GM19328 (cell line): ENCODE results near the gene SRI.
A peak's percentile ranks its signal among the peaks of the same experiment; 100 is the strongest.

Source experiments
- ATAC-seq: cut with Tn5 transposase; IDR thresholded peaks from one replicate; pipeline ENCODE4 v1.9.1; 2021; ENCODE audit warnings: mild to moderate bottlenecking, moderate library complexity; ENCODE audit not compliant: unreplicated experiment

SRI gene

GRCh38 chr7:88226201-88226600, 6.4 kb upstream of the SRI start:
- no peak for ATAC-seq

DNA sequence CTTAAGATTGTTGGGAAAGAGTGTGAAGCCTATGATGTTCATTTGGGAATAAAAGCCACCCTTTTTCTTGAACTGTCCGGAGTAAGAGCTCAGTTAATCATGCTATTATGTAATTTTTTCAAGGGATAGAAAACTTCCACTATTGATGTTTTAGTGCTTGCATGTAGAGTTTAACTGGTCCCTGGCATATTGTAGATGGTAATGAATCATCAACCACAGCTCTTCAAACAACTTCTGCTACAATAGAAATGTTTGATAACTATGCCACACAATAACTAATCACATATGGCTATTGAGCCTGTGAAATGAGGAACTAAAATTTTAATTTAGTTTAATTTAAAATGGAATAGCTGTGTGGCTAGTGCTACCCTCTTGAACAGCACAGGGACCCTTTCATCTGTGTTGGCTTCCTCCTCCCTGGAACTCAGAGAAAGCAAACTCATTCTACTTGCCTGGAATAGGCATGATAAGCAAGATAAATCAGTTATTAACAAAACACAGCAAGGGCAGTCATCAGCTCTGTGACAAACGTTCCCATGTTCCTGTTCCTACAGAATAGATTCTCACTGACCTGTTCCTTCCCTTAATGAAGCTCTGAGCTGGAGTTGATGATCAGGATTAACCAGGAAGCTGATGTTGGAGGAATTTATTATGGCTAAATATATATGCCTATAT, 4.9 kb upstream of the SRI start:
- ATAC-seq, result no peak

GRCh38 chr7:88223265-88223664, 3.4 kb upstream of the SRI start:
- no peak for ATAC-seq

DNA sequence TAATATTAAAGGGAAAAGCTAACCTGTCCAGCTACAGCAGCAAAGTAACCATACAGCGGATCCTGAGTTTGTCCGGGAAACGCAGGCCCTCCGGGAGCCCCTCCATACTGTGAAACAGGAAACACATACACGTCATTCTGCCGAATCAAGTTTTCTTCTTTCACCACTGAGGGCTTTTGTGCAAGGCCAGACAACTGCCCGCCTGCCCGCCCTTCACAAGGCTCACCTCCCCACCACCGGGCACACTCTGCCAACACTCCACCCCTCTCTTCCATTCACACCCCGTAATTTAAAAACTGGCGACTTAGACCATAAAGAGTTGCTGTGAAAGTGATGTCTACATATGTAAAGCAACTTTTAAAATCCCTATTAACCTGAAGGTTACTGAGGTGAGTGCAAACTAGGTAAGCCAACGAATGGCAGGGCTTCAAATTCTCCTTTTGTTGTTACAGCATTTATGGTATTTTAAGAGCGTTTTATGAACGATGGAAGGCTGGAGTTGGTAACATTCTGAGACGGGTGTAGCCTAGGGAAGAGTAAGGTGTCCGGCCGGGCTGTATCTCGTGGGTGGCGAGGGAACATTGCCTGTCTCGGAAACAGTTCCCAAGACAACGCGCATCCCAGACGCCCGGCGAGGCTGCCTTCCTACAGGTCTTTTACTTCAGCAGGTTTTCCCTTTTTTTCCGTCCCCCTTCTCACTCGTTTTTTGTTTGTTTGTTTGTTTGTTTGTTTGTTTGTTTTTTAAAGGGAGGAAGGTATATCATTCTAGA, 817 bp downstream of the SRI start:
- peak; percentile 18 for ATAC-seq

DNA sequence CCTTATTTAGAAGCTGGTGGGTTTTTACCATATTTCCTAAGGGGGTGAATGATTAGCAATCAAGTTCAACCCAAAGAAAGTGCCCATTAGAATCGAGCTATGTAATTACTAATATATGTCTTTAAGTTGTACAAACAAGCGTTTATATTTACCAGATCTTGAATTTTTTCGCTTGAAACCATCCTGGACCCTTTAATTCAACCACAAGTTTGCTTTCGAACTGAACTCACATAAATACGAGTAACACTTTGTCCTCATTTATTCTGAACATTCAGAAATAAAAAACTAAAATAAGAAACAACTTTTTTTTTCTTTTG, 1.5 kb downstream of the SRI start:
- no peak for ATAC-seq

DNA sequence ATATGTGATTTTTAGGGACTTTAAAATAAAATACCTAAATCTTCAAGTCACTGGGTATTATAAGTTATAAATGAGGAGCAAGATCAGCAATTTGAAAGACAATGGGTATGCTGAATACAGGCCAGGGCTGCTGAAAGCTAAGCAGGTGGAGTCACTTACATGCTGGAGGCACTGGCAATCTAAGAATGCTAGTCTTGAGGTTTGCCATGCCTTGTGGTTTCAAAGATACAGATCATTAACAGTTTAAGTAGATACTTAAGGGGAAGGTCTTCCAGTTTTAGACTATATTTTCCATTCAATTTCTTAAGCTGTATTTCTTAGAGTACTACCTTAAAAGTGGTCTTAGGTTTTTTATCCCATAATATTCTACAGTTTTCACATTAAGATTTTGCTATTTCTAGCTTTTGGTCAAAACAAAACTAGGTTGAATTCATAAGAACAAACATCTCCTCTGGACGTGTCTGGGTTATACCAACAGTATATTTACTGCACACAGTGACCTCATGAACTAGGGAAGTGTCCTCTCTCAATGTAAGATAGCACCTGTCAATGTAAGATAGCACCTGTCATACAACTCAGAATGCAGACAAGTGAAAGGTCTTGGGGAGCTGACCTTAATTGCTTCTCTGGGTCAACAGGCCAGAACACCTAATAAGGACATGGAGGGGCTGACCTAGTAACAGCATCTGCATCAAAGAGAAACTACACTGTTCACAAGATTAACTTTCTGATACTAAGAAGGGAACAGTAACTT, 2.0 kb downstream of the SRI start:
- ATAC-seq, result peak; percentile 66

DNA sequence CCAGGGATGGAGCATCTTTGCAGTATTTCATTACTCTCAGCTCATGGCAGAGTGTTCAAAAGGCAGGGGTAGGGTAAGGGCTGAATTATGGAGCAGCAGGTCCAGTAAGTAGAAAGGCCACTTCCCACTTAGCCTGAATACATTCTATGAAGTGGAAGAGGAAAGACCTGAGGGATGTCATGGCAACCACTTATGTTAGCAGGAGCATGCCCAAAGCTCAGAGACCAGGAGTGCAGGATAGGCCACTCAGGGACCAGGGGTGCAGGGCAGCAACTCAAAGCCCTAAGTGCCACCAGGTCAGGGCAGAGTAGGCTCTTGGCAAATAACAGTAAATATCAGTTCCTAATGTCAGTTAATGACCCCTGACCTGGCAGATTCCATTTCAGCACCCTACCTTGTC, 3.6 kb downstream of the SRI start:
- ATAC-seq, result no peak

GRCh38 chr7:88215295-88215694, 4.5 kb downstream of the SRI start:
- ATAC-seq, result no peak

GRCh38 chr7:88214456-88214855, 5.4 kb downstream of the SRI start:
- no peak for ATAC-seq

DNA sequence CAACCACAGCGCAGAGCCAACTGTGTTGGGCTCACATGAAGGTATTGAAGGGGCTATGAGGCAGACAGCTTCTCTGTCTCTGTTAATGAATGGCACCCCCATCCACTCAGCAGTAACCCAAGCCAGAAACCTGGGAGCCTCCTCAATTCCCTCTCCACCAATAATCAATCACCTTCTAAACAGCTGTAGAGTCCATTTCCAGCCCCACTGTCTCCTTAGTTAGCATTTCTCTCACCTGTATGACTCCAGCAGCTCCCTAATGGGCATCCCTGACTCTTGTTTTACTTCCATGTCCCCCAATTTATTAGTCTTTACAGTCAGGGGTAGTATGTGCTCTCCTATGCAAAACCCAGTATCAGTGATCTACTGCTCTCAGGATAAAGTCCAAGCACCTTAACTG, 6.9 kb downstream of the SRI start:
- ATAC-seq, result no peak

DNA sequence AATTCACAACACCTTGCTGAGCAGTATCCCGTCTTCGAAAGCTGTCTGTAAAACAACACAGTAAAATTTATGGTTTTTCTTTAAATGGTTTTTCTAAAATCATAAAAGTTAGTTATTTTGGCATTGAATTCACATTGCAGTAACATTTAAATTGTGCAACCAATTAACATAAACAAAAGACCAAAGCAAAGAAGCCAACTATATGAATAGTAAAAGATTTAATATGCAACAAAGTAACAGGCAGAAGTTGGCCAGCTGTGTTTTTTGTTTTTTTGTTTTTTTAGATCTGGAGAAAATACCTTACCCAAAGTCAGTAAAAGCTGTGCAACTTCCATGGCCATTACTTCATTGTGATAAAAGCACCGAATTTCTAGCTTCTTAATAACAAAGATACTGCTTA, 11.3 kb downstream of the SRI start:
- ATAC-seq, result no peak

- no peak for ATAC-seq
Measured at GRCh38 chr7:88206254-88206653, 13.6 kb downstream of the SRI start.

DNA sequence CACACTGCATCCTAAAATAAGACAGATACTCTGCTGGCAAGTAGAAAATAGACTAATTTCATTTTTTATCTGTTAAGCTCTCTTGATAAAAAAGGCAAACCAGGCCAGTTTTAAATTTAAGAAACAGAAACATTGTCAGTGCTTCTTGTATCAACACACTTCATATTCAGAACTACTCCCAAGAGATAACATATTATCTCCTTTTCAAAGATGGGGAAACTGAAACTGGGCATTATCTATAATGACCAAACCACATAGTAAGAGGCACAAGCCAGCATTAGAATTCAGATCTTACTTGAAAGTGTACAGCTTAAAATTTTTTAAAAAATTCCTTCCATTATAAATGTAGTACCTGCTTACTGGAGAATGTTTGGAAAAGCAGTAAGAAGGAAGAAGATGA, 14.7 kb downstream of the SRI start:
- ATAC-seq, result no peak

DNA sequence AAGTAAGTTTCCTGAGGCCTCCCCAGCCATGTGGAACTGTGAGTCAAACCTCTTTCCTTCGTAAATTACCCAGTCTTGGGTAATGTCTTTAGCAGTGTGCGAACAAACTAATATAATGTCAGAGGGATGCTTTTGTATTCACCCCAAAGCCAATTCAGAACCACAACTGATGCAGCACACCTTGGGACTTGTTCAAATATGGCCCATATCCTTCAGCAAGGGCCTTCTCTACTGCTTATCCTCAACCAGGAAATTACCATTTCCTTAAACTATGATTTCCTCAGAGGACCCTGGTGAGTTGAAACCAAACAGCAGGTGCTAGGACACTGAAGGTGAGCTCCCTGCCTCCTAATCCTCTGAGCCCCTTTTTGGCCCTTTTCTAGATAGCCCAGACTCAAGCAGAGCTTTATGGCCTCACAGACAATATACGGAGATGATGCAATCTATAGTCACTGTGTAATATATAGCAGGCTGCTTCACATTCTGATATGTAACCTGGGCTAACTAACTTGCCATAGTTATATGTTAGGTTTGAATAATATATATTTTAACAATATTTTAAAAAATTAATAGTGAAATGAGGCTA, 15.2 kb downstream of the SRI start:
- ATAC-seq, result no peak

GRCh38 chr7:88203401-88203800, 16.4 kb downstream of the SRI start:
- ATAC-seq, result no peak

DNA sequence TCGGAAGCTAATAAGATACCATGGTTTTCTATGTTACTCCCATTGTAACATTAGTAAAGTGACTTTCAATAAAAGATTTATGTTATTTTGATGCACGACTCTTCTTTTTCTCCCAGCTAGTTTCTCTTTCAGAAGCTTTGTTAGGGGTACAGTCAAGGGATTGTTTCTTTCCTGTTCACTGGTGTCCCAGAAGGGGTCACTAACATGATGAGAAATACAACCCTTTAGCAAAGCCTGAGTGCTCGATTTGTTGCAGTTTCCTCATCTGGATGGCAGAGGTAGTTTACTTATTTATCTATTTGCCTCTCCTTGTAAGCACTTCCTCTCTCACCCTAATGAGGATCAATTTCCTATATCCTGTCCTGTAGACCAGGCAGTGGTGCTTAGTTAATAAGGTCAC, 17.0 kb downstream of the SRI start:
- ATAC-seq, result no peak

DNA sequence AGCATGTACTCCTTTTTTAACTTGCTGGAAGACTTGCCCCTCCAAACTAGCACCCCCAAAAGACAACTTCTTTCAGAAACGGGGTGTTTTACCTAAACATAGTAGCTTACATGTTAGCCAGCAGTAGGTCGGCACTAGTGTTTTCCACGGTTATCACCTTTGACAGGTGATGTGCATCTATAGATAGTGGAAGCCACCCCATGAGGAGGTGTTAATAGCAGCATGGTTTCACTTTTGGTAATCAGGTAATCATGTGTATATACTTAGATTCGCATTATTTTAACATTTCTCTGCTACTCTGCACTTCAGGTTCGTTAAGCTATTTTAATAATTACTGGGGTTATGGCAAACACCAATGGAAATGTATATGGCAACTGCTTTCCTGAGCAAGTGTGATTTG, 17.6 kb downstream of the SRI start:
- no peak for ATAC-seq

GRCh38 chr7:88201305-88201704, 18.5 kb downstream of the SRI start:
- no peak for ATAC-seq

DNA sequence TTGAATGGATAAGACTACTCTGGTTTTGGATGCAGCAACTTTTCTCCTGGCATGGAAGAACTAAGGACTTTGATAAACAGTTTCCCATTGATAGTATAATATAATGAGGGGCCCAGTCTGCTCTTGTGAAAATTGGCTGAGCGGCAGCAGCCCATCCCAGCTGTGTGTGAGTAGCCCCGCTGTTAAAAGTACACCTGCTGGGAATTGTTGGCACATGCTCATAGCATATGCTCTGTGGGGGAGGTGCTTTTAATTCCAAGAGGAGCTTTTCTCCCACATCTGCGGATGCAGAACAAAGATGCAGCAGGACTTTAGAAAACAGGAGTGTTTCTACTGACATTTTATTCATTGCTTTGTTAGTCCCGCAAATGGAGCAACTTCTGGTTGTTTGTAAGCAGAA, 19.0 kb downstream of the SRI start:
- ATAC-seq, result no peak

DNA sequence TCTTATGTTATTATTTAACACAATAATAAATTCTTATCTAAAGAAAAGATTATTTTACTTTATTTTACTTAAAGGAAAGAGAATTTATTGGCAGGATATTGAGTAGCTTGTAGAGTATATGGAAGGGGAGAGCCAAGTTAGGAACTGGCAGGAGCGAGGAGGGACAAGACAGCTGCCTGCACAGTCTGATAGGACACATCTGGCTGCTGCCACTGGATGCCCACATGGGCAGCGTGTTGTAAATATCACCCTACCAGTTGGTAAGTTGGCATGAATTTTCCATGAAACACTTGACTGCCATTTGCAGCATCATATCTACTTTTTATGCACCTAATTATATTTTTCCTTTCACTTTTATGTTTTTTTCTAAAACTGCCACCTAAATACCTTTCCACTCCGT, 19.6 kb downstream of the SRI start:
- ATAC-seq, result no peak

DNA sequence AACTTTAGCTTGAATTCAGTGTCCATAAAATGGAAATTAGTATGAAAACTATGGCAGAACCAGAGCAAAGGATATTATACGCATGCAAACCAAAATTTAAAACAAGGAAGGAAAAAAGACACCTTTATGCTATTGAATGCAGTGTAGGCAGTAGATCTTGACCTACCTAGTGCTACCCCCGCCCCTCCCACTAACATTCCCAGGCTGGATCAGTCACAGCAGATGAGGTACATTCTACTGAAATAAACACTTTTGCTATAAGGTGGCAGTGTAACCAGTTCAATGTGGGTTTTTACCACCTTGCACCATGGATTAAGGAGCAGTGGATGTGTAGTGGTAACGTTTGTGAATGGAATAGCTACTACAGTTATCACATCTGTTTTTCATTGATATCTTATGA, 27.9 kb downstream of the SRI start:
- ATAC-seq, result no peak

DNA sequence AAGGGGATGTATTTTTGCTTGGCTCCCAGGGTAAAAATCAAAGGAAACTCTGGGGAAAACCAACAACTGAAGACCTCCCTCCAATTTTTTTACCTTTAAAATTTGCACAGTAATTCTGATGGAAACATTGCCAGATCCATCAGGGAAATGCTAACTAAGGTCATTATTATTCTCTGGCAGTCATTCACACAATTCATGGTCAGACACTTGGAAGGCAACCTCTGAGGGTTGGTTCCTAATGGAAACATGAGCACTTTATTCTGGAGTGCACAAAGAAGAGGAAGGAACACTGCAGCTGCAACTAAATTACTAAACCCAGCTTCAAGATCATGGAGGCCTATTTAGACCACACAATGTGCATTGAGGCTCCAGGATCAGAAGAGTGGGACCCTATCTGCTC, 34.2 kb downstream of the SRI start:
- no peak for ATAC-seq
